ENCODE results near the gene TAPT1.

TAPT1 gene

GRCh38 chr4:16240300-16240699 lies 14.0 kb upstream of the TAPT1 start:
- ChIA-PET POLR2A (no interaction called here), CTCF (no interaction called here)
- no peak for DNase-seq (ENCODE audit: extremely low spot score)
- TF ChIP-seq FOXK2 (IDR thresholded peaks at IDR 0.05) (no peak), ARNT (IDR thresholded peaks at IDR 0.05) (no peak), L3MBTL2 (conservative IDR thresholded peaks at IDR 0.05) (no peak), FOXA1 (IDR thresholded peaks at IDR 0.05) (no peak), BHLHE40 (IDR thresholded peaks at IDR 0.05; ENCODE audit: borderline replicate concordance) (no peak), TARDBP (IDR thresholded peaks at IDR 0.05) (no peak), SP1 (IDR thresholded peaks at IDR 0.05) (no peak), ELF4 (IDR thresholded peaks at IDR 0.05) (no peak), ZNF384 (IDR thresholded peaks at IDR 0.05) (no peak), NFRKB (IDR thresholded peaks at IDR 0.05) (no peak), HDGF (IDR thresholded peaks at IDR 0.05; ENCODE audit: borderline replicate concordance) (no peak), PKNOX1 (IDR thresholded peaks at IDR 0.05) (no peak), CTBP1 (IDR thresholded peaks at IDR 0.05; ENCODE audit: borderline replicate concordance) (no peak), LEF1 (IDR thresholded peaks at IDR 0.05; ENCODE audit: borderline replicate concordance) (no peak), SUZ12 (IDR thresholded peaks at IDR 0.05) (no peak), FOXM1 (IDR thresholded peaks at IDR 0.05; ENCODE audit: borderline replicate concordance) (no peak)

- no peak for TF ChIP-seq SUZ12 (IDR thresholded peaks at IDR 0.05)
- TF ChIP-seq ZNF384 (IDR thresholded peaks at IDR 0.05), result no peak
- no peak for TF ChIP-seq BHLHE40 (IDR thresholded peaks at IDR 0.05; ENCODE audit: borderline replicate concordance)
- no peak for TF ChIP-seq SP1 (IDR thresholded peaks at IDR 0.05)
- no peak for TF ChIP-seq L3MBTL2 (conservative IDR thresholded peaks at IDR 0.05)
- TF ChIP-seq CTBP1 (IDR thresholded peaks at IDR 0.05; ENCODE audit: borderline replicate concordance), result no peak
- no peak for TF ChIP-seq NFRKB (IDR thresholded peaks at IDR 0.05)
- no peak for TF ChIP-seq ELF4 (IDR thresholded peaks at IDR 0.05)
- no peak for TF ChIP-seq PKNOX1 (IDR thresholded peaks at IDR 0.05)
- no peak for TF ChIP-seq LEF1 (IDR thresholded peaks at IDR 0.05; ENCODE audit: borderline replicate concordance)
- no peak for TF ChIP-seq ARNT (IDR thresholded peaks at IDR 0.05)
- TF ChIP-seq FOXA1 (IDR thresholded peaks at IDR 0.05), result no peak
- no peak for TF ChIP-seq TARDBP (IDR thresholded peaks at IDR 0.05)
- ChIA-PET POLR2A (no interaction called here), CTCF (no interaction called here)
- no peak for DNase-seq (ENCODE audit: extremely low spot score)
Observed at GRCh38 chr4:16239086-16239485, 12.8 kb upstream of the TAPT1 start.

- no peak for DNase-seq (ENCODE audit: extremely low spot score)
- POLR2A ChIA-PET, result no interaction called here
- no peak for TF ChIP-seq TARDBP (IDR thresholded peaks at IDR 0.05)
- CTCF ChIA-PET, result no interaction called here
Observed at GRCh38 chr4:16238327-16238726, 12.1 kb upstream of the TAPT1 start.

- POLR2A ChIA-PET, result no interaction called here
- CTCF ChIA-PET, result no interaction called here
- no peak for TF ChIP-seq NFRKB (IDR thresholded peaks at IDR 0.05)
- no peak for TF ChIP-seq LEF1 (IDR thresholded peaks at IDR 0.05; ENCODE audit: borderline replicate concordance)
- no peak for TF ChIP-seq PKNOX1 (IDR thresholded peaks at IDR 0.05)
- no peak for DNase-seq (ENCODE audit: extremely low spot score)
Observed at GRCh38 chr4:16237715-16238114, 11.4 kb upstream of the TAPT1 start.

- ChIA-PET POLR2A (no interaction called here), CTCF (interaction anchor here (0.7 kb wide), 1 partner anchor 420 kb away, joined by 3 read pairs; no protein-coding TSS in a partner anchor)
- no peak for DNase-seq (ENCODE audit: extremely low spot score)
- TF ChIP-seq PKNOX1 (IDR thresholded peaks at IDR 0.05), result no peak
- TF ChIP-seq BHLHE40 (IDR thresholded peaks at IDR 0.05; ENCODE audit: borderline replicate concordance), result no peak
- no peak for TF ChIP-seq TARDBP (IDR thresholded peaks at IDR 0.05)
- no peak for TF ChIP-seq LEF1 (IDR thresholded peaks at IDR 0.05; ENCODE audit: borderline replicate concordance)
- TF ChIP-seq L3MBTL2 (conservative IDR thresholded peaks at IDR 0.05), result no peak
- no peak for TF ChIP-seq ELF4 (IDR thresholded peaks at IDR 0.05)
- TF ChIP-seq FOXM1 (IDR thresholded peaks at IDR 0.05; ENCODE audit: borderline replicate concordance), result no peak
- TF ChIP-seq FOXA1 (IDR thresholded peaks at IDR 0.05), result no peak
- no peak for TF ChIP-seq SUZ12 (IDR thresholded peaks at IDR 0.05)
- no peak for TF ChIP-seq FOXK2 (IDR thresholded peaks at IDR 0.05)
- TF ChIP-seq NFRKB (IDR thresholded peaks at IDR 0.05), result no peak
- TF ChIP-seq ARNT (IDR thresholded peaks at IDR 0.05), result no peak
- no peak for TF ChIP-seq SP1 (IDR thresholded peaks at IDR 0.05)
Observed at GRCh38 chr4:16236402-16237023, 10.2 kb upstream of the TAPT1 start.

- DNase-seq (ENCODE audit: extremely low spot score), result no peak
- CTCF ChIA-PET, result no interaction called here
- POLR2A ChIA-PET, result interaction anchor here (0.8 kb wide), 1 partner anchor 8 kb away, joined by 4 read pairs; no protein-coding TSS in a partner anchor
- no peak for TF ChIP-seq TARDBP (IDR thresholded peaks at IDR 0.05)
- TF ChIP-seq FOXM1 (IDR thresholded peaks at IDR 0.05; ENCODE audit: borderline replicate concordance), result no peak
- TF ChIP-seq BHLHE40 (IDR thresholded peaks at IDR 0.05; ENCODE audit: borderline replicate concordance), result no peak
- no peak for TF ChIP-seq SP1 (IDR thresholded peaks at IDR 0.05)
- no peak for TF ChIP-seq ARNT (IDR thresholded peaks at IDR 0.05)
- TF ChIP-seq L3MBTL2 (conservative IDR thresholded peaks at IDR 0.05), result no peak
- no peak for TF ChIP-seq LEF1 (IDR thresholded peaks at IDR 0.05; ENCODE audit: borderline replicate concordance)
- no peak for TF ChIP-seq FOXK2 (IDR thresholded peaks at IDR 0.05)
- TF ChIP-seq PKNOX1 (IDR thresholded peaks at IDR 0.05), result no peak
- no peak for TF ChIP-seq HDGF (IDR thresholded peaks at IDR 0.05; ENCODE audit: borderline replicate concordance)
Observed at GRCh38 chr4:16235209-16235608, 8.9 kb upstream of the TAPT1 start.

All from HEK293T (cell line).